Measurements from ENCODE around the gene WDR54.

DNA sequence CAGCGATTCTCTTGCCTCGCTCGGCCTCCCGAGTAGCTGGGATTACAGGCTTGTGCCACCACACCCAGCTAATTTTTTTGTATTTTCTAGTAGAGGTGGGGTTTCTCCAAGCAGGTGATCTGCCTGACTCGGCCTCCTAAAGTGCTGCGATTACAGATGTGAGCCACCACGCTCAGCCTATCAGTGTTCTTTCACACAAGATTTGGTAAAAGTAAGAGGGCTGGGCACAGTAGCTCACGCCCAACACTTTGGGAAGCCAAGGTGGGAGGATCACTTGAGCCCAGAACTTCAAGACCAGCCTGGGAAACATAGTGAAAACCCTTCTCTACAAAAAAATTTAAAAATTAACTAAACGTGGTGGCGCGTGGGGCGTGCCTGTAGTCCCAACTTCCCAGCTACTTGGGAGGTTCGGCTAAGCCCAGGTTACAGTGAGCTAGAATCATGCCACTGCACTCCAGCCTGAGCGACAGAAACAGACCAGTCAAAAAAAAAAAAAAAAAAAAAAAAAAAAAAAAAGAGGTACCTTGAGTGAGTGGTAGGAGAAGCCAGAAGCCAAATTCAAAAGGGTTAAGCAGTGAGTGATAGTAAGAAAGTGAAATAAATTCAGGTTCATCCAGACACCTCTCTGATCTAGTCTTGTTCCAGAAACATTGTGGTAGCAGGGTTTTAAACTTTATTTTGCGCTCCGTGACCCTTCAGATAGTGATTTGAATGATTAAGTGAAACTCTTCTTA, 50.0 kb downstream of the WDR54 start:
- TF ChIP-seq CTCF (IDR thresholded peaks at IDR 0.05), result no peak
- TF ChIP-seq POLR2A (IDR thresholded peaks at IDR 0.05), result no peak
